ENCODE measurements around the gene ZNF598.

DNA sequence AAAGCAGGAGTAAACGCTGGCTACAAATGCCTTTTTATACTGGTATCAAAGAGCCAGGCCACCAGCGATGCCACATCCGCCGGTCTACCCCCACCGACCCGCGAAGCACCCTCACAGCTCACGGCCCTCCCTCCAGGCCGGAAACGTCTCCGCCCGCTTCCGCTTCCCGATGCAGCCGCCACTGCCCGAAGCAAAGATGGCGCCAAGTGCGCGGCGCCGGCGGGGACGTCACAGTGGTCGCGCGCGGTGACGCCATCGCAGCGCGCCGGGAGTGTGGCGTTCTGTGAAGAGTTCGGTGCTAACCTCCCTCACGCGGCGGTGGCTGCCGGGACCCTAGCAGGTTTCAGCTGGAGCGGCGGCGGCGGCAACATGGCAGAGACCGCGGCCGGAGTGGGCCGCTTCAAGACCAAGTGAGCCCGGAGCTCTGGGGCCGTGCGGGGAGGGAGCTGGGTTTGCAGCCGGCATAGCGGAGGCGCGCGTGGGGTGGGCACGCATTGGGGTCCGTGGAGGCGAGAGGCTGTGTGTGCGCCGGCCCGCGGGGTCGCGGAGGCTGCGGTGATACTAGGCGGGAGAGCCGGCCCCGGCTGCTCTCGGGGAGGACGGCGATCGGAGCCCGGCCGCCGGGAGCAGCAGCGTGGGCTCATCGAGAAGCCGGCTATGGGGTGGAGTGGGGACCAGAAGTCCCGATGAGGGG lies 37.7 kb downstream of the ZNF598 start, which contains the start of gene TBL3:
- TF ChIP-seq, protein P1, sequence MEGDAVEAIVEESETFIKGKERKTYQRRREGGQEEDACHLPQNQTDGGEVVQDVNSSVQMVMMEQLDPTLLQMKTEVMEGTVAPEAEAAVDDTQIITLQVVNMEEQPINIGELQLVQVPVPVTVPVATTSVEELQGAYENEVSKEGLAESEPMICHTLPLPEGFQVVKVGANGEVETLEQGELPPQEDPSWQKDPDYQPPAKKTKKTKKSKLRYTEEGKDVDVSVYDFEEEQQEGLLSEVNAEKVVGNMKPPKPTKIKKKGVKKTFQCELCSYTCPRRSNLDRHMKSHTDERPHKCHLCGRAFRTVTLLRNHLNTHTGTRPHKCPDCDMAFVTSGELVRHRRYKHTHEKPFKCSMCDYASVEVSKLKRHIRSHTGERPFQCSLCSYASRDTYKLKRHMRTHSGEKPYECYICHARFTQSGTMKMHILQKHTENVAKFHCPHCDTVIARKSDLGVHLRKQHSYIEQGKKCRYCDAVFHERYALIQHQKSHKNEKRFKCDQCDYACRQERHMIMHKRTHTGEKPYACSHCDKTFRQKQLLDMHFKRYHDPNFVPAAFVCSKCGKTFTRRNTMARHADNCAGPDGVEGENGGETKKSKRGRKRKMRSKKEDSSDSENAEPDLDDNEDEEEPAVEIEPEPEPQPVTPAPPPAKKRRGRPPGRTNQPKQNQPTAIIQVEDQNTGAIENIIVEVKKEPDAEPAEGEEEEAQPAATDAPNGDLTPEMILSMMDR (IDR thresholded peaks at IDR 0.05; ENCODE audit: low read depth, low read length, poor library complexity, severe bottlenecking), result no peak
- TF ChIP-seq EZH2phosphoT487 (IDR thresholded peaks at IDR 0.05; ENCODE audit: borderline replicate concordance, low read length), result no peak
